GM19239 (cell line): Measurements from ENCODE around the gene OR10H2.
"Not testable (repeated sequence)": the region's sequence is repeated elsewhere in the genome, so short reads cannot be mapped to it uniquely, and the experiment has no call there.

Experiments used
- DNase-seq: peaks from one replicate; pipeline ENCODE4 v3.0.0; 2011; ENCODE audit warnings: low spot score; ENCODE audit not compliant: insufficient read length
- FAIRE-seq: peaks from 2 replicates; lab custom pipeline; 2011; peaks lifted over from hg19 to GRCh38; lab: Jason Lieb, UNC

The OR10H2 gene, protein sequence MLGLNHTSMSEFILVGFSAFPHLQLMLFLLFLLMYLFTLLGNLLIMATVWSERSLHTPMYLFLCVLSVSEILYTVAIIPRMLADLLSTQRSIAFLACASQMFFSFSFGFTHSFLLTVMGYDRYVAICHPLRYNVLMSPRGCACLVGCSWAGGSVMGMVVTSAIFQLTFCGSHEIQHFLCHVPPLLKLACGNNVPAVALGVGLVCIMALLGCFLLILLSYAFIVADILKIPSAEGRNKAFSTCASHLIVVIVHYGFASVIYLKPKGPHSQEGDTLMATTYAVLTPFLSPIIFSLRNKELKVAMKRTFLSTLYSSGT

DNA sequence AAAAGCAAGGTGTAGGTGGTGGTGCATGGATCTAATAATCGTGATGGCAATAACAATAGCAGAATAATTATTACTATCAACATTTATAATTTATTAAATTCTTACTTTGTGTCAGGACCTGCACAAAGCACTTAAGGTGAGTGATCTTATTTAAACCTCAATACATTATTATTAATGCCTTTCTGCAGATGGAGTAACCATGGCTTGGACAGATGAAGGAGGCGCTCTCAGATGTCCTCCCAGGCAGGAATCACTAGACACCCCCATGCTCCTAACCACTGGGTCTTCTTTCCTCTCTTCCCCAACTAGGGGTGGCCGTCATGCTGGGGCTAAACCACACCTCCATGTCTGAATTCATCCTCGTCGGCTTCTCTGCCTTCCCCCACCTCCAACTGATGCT, at the start of gene OR10H2:
Gene OR10H2 (plus strand): TSS at position 301 of the 400 bp plus-strand sequence. CDS start 20 bp downstream, at position 321.
- FAIRE-seq, result no peak
- DNase-seq, result no peak

DNA sequence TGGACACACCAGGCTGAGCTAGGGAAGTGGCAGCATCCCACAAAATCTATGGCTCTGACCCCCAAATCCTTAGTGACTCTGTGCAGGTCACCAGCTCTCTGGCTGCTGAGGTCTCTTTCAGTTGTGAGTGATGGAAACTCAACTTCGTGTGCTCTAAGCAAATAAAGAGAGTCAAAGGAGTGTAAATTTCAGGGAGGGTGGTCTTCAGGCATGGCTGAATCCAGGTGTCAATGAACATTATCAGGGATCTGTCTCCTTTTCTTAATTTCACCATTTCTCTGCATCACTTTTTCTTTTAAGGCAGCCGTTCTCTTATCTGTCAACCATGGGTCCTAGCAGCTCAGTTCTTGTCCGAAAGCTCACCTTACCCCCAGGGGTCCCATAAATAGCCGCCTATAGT, 48.7 kb upstream of the OR10H2 start:
- no peak for FAIRE-seq
- DNase-seq, result no peak

DNA sequence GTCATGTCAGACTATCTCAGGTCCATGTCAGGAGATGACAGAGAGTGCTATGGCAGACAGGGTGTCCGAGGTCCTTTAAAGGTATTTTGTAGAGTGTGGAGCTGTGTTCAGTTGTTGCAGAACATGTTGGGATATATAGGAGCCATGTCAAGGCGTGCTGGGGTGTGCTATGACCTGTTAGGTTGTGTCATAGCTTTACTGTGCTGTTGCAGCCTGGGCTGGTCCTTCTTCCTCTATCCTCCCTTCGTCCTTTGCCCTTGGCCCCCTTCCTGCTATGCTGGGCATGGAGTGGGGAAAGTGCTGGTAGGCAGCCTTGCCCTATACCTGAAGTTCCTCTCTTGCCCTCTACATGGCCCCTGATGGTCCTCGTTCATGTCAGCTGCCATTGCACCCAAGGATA, 48.0 kb upstream of the OR10H2 start:
- DNase-seq, FAIRE-seq: not testable (repeated sequence)

DNA sequence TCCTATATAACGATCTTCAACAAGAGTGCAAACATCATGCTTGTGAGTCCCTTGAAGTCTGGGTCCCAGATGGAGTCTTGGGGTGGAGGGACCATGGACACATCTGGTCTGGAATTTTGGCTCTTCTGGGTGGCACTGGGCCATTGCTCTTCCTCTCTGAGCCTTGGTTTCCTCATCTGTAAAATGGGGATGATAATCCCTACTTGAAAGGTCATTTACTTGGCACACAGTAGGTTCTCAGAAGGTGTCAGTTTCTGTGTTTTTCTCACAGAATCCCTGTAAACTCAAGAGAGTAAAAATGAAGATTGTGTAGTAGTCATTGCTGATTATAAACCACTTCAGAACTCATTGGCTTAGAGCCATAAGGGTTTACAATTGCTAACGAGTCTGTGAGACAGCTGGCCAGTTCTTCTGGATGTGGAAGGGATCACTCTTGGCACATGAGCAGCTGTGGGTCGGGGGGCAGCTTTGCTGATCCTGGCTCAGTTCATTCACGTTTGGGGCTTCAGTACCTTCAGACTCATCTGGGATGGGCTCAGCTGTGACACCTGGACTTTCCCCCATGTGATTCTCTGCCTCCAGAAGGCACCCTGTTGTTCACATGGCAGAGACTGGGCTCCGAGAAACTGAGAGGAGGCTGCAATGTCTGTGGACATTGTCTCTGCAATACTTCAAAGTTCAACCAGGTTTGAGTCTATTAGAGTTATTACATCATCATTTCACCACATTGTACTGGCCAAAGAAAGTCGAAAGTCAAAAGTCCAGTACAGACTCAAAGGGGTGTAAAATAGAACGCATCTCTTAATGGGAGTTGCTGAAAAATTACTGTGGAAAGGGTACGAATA, 47.1 kb upstream of the OR10H2 start:
- DNase-seq (no peak), FAIRE-seq (no peak)

DNA sequence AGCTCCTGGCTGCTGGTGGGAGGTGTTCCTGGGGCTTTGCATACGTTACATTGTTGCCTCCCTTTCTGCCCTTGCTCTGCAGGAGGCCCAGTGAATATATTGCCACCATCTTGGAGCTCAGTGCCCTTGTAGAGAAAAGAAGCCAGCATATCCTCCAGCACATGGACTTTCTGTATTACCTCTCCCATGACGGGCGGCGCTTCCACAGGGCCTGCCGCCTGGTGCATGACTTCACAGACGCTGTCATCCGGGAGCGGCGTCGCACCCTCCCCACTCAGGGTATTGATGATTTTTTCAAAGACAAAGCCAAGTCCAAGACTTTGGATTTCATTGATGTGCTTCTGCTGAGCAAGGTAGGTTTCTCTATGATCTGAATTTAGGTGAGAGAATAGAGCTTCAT, 44.4 kb upstream of the OR10H2 start:
- FAIRE-seq (no peak), DNase-seq (no peak)

DNA sequence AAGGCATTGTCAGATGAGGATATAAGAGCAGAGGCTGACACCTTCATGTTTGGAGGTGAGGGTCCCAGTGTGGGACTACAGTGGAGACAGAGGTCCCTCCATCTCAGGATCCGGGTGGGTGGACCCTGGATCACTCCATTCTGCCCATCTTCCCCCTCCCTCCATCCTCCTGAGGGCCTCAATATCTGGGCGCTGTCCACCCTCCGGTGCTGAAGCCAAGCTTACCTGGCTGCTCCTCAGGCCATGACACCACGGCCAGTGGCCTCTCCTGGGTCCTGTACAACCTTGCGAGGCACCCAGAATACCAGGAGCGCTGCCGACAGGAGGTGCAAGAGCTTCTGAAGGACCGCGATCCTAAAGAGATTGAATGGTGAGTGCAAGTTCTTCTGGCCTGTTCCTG, 43.0 kb upstream of the OR10H2 start:
- FAIRE-seq, result no peak
- no peak for DNase-seq

DNA sequence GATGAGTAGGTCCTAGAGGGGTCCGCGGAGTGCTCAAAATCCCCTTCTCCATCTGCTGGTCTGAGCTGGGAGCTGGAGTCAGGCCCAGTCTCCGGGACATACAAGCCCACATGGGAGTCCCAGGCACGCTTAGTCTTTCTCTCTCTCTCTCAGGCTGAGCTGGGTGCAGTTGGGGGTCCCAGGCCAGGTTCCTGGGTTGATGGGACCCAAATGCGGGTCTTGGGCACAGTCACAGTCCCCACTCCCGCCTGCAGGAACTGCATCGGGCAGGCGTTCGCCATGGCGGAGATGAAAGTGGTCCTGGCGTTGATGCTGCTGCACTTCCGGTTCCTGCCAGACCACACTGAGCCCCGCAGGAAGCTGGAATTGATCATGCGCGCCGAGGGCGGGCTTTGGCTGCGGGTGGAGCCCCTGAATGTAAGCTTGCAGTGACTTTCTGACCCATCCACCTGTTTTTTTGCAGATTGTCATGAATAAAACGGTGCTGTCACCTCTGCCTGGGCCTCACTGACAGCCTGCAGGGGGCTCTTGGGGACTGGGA, 31.1 kb upstream of the OR10H2 start:
- no peak for DNase-seq
- FAIRE-seq, result no peak

DNA sequence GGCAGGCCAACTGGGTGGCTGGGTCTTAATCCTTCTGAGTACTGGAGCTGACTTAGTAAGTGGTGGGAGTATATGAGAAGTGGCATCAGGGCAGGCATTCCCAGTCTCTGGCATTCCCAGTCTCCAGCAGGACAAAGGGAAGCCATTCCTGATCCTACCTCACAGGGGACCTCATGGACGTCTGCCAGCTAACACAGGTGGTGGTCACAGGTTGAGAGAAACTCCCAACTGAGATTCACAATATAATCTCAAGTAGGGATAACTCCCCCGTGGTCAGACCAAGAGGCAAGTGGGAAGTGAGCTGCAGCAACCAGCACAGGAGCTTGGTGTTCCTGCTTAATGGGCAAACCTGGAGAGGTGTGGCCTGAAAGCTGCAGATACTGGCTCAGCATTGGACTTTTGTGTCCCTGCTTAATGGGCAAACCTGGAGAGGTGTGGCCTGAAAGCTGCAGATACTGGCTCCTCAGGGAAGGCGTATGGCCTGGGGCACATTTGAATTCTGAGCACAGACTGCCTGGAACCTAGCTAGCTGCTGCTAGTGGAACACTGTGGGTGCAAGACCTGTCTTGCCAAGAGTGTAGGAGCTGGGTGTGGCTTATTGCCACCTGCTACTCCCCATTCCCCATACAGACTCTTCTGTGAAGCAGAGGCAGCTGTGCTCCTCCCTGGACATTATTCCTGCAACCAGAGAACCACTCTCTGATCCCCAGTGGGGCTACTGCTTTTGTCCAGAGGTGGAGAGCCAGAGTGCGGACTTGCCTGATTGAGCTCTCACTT, 25.9 kb upstream of the OR10H2 start:
- DNase-seq (no peak), FAIRE-seq (no peak)

DNA sequence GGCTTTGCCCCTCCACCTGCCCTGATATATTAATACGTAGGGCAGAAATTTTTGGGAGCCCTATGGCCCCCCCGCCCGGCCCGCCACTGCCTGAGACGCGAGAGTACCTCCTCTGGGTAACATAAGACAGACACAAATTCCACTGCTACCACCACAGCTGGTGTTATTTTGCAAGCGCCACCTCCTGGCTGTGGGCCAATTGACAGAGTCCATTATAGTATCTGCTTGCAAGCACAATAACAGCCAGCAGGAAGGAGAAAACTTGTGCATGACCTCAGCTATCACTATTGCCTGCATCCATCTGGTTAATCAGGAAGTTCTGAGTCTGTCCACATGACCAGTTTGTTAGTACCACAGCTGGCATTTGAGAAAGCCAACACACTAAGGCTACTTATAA, 25.3 kb upstream of the OR10H2 start:
- no peak for FAIRE-seq
- DNase-seq, result no peak

DNA sequence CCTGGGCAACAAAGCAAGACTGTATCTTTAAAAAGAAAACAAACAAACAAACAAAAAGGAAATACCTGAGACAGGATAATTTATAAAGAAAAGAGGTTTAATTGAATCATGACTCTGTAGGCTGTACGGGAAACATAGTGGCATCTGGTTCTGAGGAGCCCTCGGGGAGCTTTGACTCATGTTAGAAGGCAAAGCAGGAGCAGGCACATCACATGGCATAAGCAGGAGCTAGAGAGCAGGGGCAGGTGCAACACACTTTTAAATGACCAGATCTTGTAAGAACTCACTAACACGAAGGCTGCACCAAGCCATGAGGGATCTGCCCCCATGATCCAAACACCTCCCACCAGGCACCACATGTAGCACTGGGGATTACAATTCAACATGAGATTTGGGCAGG, 13.2 kb upstream of the OR10H2 start:
- FAIRE-seq, result no peak

DNA sequence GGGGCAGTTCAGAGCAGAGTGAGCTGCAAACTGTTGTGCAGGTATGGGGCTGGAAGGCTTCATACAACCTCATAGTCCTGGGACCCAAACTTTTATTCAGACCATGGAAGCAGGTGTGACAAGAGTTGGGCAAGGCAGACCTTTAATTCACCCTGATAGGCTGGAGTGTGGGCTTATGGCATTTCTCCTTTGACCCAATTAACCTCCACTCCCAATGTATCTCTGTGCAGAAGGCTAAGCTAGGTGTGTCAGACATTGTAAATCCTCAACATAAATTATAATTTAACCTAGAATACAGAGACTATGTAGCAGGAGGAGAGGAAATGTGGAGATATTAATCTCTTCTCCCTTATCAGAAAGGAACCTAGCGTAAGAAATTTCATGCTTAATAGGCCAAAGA, 12.2 kb upstream of the OR10H2 start:
- DNase-seq, result no peak
- FAIRE-seq, result no peak

More for the DNA sequence above, 13.2 kb upstream of the OR10H2 start:
- no peak for DNase-seq

DNA sequence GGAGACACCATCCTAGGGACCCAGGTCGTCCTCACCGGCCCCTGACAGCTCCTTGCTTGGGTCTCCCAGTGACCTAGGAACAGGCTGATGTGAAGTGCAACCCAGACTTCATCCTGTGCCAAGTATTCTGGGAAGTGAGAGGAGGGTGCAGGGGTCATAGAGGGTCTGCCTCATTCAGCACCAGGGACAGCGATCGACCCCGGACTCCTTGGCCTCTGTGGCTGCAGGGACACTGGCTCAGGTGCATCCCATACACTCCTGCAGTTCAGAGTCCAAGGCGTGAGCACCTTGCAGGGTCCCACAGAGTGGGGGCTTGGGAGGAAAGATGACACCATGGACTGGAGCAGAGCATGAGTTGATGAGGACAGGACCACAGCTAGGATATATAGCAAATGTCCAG, 10.0 kb upstream of the OR10H2 start:
- DNase-seq (no peak), FAIRE-seq (no peak)

DNA sequence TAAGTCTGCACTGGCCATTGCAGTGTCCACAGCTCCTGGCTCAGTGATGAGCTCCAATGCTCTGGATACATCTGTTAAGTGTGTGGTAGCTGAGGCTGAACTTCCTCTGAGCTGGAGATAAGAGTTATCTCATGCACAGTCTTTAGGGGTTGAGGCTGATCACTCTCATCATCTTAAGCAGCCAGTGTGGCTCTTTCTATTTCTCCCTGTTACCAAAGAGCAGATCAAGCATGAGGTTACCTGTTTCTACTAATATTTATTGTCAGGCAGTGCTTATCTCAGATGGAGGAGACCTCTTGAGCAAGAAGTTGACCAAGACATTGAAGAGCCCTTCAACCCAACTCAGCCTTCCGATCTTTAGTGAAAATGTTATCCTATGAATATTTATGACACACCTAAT, 6.6 kb upstream of the OR10H2 start:
- FAIRE-seq, result no peak

DNA sequence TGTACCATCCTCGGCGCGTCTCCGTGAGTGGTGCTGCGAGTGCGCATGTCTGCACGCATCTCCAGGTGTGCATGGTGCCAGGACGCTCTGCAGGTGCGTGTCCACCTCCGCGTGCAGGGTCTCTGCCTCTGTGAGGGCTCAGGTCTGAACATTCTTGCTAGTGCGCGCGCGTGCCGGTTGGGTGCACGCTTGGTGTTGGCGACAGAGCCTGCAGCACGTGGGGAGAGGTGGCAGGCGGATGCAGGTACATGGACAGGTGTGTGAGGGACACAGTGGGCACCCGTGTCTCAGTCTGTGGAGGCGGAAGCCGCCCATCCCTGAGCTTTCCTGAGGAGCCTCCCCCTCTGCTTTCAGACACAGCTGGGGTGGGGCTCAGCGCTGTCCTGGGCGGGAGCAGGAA, 4.9 kb upstream of the OR10H2 start:
- FAIRE-seq (no peak), DNase-seq (no peak)

More for the DNA sequence above, 6.6 kb upstream of the OR10H2 start:
- DNase-seq, result no peak

DNA sequence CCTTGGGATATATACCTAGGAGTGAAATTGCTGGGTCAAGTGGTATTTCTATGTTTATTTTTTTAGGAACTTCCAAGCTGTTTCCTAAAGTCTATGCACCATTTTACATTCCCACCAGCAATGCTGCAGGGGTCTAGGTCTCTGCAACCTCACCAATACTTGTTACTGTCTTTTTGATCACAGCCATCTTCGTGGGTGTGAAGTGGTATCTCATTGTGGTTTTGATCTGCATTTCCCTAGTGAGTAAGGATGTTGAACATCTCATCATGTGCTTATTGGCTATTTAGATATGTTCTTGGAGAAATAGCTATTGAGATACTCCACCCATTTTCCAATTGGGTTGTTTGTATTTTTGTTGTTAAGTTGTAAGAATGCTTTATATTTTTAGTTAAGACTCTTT, 2.7 kb downstream of the OR10H2 start:
- no peak for FAIRE-seq
- DNase-seq, result no peak

DNA sequence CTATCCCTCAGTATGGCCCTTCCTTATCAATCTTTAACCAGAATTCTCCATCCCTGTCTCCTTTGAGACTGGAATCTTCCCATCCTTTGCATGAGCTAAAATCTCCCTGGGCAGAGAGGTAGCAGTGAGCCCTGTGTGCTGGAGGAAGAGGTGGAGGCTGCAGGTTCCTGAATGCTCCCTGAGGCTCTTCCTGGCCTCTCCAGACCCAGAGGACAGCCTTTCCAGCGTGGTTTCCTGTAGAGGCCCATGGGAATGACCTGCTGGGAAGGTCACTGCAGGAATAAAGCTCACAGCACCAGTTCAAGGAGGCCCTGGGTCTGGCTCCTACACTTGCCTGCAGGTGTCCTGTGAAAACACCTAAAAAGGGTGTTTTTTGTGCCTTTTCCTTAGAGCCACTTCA, 4.6 kb downstream of the OR10H2 start:
- no peak for FAIRE-seq
- DNase-seq, result no peak

DNA sequence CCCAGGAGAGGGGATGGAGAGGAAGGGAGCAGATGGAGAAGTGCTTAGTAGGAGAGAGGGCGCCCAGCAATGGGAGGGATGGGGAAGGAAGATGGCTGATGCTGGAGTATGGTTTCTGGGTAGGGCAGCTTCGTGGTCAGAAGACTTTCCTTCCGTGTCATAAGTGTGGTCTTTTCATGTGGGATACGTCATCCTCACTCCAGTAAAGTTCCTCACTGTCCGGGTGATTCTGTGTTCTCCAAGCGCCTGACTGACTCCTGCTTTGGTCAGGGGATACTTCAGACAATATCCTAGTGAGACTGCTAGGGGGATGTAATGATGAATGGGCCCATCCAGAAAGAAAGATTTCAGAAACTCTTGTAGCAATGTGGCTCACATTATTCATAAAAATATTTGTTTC, 6.1 kb downstream of the OR10H2 start:
- no peak for FAIRE-seq
- DNase-seq, result no peak

DNA sequence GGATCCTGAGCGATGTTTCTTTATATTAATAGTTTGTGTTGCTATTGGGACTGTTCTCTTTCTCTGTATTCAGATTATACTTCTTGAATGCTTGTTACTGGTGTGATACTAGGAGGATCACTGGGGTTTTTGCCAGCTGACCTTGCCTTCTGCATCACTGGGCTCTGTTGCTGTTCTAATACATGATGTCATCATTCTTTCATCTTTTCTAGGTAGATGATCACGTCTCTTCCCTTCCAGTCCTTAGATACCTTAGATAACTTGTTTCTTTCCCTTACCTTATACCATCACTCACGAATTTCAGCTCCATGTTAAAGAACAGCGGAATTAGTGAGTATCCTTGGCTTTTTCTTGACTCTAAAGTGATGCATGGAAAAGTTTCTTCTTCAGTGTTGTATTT, 9.9 kb downstream of the OR10H2 start, which contains the start of gene OR10H3:
Gene OR10H3 (plus strand): TSS at position 264 of the 400 bp plus-strand sequence. CDS start 3,408 bp downstream, outside the sequence.
- FAIRE-seq (no peak), DNase-seq (no peak)

DNA sequence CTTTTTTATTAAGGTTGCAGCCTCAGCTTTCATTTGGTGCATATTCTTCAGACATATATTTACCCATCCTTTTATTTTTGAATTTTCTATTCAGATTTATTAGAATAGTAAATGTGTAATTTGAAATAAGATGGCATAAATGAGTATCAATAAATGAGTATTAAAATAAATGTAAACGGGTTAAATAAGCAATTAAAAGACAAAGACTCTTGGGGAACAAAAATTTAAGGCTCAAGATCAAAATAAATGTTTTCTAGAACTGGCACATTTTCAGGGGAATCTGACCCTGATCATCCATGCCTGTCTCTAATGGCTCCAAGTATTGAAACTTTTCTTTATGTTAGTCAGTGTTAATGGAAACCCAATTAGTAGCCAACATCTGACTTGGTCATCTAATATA, 13.0 kb downstream of the OR10H2 start:
- DNase-seq (no peak), FAIRE-seq (no peak)

DNA sequence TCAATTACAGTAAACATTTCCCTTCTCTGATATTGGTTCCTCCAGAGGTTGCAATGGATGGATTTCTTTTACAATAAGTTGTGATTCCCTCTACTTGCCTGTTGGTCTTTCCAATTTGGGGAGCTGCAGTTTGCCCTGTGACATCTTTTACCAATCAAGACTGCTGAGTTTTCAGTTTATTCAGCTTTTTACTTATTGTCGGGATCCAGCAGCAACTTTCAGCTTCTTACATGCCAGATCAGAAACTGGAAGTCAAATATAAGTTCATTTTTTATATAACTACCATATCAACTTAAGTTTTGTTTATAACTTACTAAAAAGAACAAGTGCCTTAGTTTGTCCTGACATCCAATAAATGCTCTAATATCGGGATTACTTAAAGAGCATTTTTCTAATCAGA, 20.4 kb downstream of the OR10H2 start:
- DNase-seq (no peak), FAIRE-seq (no peak)
